ENCODE data around the gene AP1M1.
"Not testable (repeated sequence)": the region's sequence is repeated elsewhere in the genome, so short reads cannot be mapped to it uniquely, and the experiment has no call there.

AP1M1 gene

GRCh38 chr19:16167055-16167454 is 30.7 kb upstream of the AP1M1 start:
- Histone ChIP-seq H3K27me3 (ENCODE audit: insufficient read depth, insufficient read length) (no peaks in the 10 kb centered on the region), H3K36me3 (ENCODE audit: insufficient read depth, insufficient read length, low read length) (no peaks in the 10 kb centered on the region), H3K4me3 (ENCODE audit: insufficient read length, low read depth) (no peak overlapping the region), H3K9me3 (ENCODE audit: insufficient read depth, low read length) (no peaks in the 10 kb centered on the region), H3K4me1 (ENCODE audit: insufficient read depth, insufficient read length) (no peaks in the 10 kb centered on the region), H3K9ac (ENCODE audit: insufficient read length, low read depth) (no peak overlapping the region)
- no peak for DNase-seq (ENCODE audit: low read depth, low spot score)
- TF ChIP-seq ZNF274 (IDR thresholded peaks at IDR 0.05; ENCODE audit: low read depth, low read length) (no peak), YY1 (IDR thresholded peaks at IDR 0.05; ENCODE audit: insufficient read depth, insufficient read length) (no peak), SUZ12 (IDR thresholded peaks at IDR 0.05; ENCODE audit: extremely low read depth, insufficient read depth, insufficient read length) (no peak)

GRCh38 chr19:16168465-16169081 is 29.1 kb upstream of the AP1M1 start:
- H3K9ac ChIP-seq (ENCODE audit: insufficient read length, low read depth), result no peak overlapping the region
- H3K4me1 ChIP-seq (ENCODE audit: insufficient read depth, insufficient read length), result no peaks in the 10 kb centered on the region
- H3K36me3 ChIP-seq (ENCODE audit: insufficient read depth, insufficient read length, low read length), result no peaks in the 10 kb centered on the region
- H3K4me3 ChIP-seq (ENCODE audit: insufficient read length, low read depth), result no peak overlapping the region
- no peak for DNase-seq (ENCODE audit: low read depth, low spot score)
- no peaks in the 10 kb centered on the region for H3K27me3 ChIP-seq (ENCODE audit: insufficient read depth, insufficient read length)
- no peak for TF ChIP-seq ZNF274 (IDR thresholded peaks at IDR 0.05; ENCODE audit: low read depth, low read length)
- no peak for TF ChIP-seq SUZ12 (IDR thresholded peaks at IDR 0.05; ENCODE audit: extremely low read depth, insufficient read depth, insufficient read length)
- no peak for TF ChIP-seq YY1 (IDR thresholded peaks at IDR 0.05; ENCODE audit: insufficient read depth, insufficient read length)
- no peaks in the 10 kb centered on the region for H3K9me3 ChIP-seq (ENCODE audit: insufficient read depth, low read length)

- peak overlapping the region; percentile 32 for H3K9ac ChIP-seq (ENCODE audit: insufficient read length, low read depth)
- TF ChIP-seq ZNF274 (IDR thresholded peaks at IDR 0.05; ENCODE audit: low read depth, low read length) (no peak), SUZ12 (IDR thresholded peaks at IDR 0.05; ENCODE audit: extremely low read depth, insufficient read depth, insufficient read length) (no peak), YY1 (IDR thresholded peaks at IDR 0.05; ENCODE audit: insufficient read depth, insufficient read length) (no peak)
- DNase-seq (ENCODE audit: low read depth, low spot score), result no peak
- no peaks in the 10 kb centered on the region for H3K27me3 ChIP-seq (ENCODE audit: insufficient read depth, insufficient read length)
- no peaks in the 10 kb centered on the region for H3K36me3 ChIP-seq (ENCODE audit: insufficient read depth, insufficient read length, low read length)
- no peak overlapping the region for H3K4me3 ChIP-seq (ENCODE audit: insufficient read length, low read depth)
- H3K4me1 ChIP-seq (ENCODE audit: insufficient read depth, insufficient read length), result no peaks in the 10 kb centered on the region
- no peaks in the 10 kb centered on the region; the same call in 1 of the 2 replicates for H3K9me3 ChIP-seq (ENCODE audit: insufficient read depth, low read length)
Measured at GRCh38 chr19:16170134-16170533, 27.6 kb upstream of the AP1M1 start.

GRCh38 chr19:16175954-16176353 is 21.8 kb upstream of the AP1M1 start:
- no peak overlapping the region for H3K4me3 ChIP-seq (ENCODE audit: insufficient read length, low read depth)
- TF ChIP-seq ZNF274 (IDR thresholded peaks at IDR 0.05; ENCODE audit: low read depth, low read length), result no peak
- no peak for TF ChIP-seq YY1 (IDR thresholded peaks at IDR 0.05; ENCODE audit: insufficient read depth, insufficient read length)
- TF ChIP-seq SUZ12 (IDR thresholded peaks at IDR 0.05; ENCODE audit: extremely low read depth, insufficient read depth, insufficient read length), result no peak

GRCh38 chr19:16178866-16179265 is 18.8 kb upstream of the AP1M1 start:
- not testable (repeated sequence) for H3K36me3 ChIP-seq (ENCODE audit: insufficient read depth, insufficient read length, low read length); H3K4me1 ChIP-seq (ENCODE audit: insufficient read depth, insufficient read length); DNase-seq (ENCODE audit: low read depth, low spot score); H3K9me3 ChIP-seq (ENCODE audit: insufficient read depth, low read length); H3K9ac ChIP-seq (ENCODE audit: insufficient read length, low read depth); H3K27me3 ChIP-seq (ENCODE audit: insufficient read depth, insufficient read length); H3K4me3 ChIP-seq (ENCODE audit: insufficient read length, low read depth)

More at GRCh38 chr19:16175954-16176353, 21.8 kb upstream of the AP1M1 start:
- Histone ChIP-seq H3K9me3 (ENCODE audit: insufficient read depth, low read length) (no peaks in the 10 kb centered on the region; the same call in 1 of the 2 replicates), H3K36me3 (ENCODE audit: insufficient read depth, insufficient read length, low read length) (no peaks in the 10 kb centered on the region), H3K27me3 (ENCODE audit: insufficient read depth, insufficient read length) (no peaks in the 10 kb centered on the region), H3K9ac (ENCODE audit: insufficient read length, low read depth) (no peak overlapping the region), H3K4me1 (ENCODE audit: insufficient read depth, insufficient read length) (no peaks in the 10 kb centered on the region)
- DNase-seq (ENCODE audit: low read depth, low spot score), result no peak

- H3K9ac ChIP-seq (ENCODE audit: insufficient read length, low read depth), result no peak overlapping the region
- no peaks in the 10 kb centered on the region for H3K36me3 ChIP-seq (ENCODE audit: insufficient read depth, insufficient read length, low read length)
- DNase-seq (ENCODE audit: low read depth, low spot score), result peak; percentile 68
- H3K9me3 ChIP-seq (ENCODE audit: insufficient read depth, low read length), result no peaks in the 10 kb centered on the region
- H3K27me3 ChIP-seq (ENCODE audit: insufficient read depth, insufficient read length), result no peaks in the 10 kb centered on the region
- no peaks in the 10 kb centered on the region for H3K4me1 ChIP-seq (ENCODE audit: insufficient read depth, insufficient read length)
- no peak for TF ChIP-seq SUZ12 (IDR thresholded peaks at IDR 0.05; ENCODE audit: extremely low read depth, insufficient read depth, insufficient read length)
- TF ChIP-seq ZNF274 (IDR thresholded peaks at IDR 0.05; ENCODE audit: low read depth, low read length), result no peak
- no peak for TF ChIP-seq YY1 (IDR thresholded peaks at IDR 0.05; ENCODE audit: insufficient read depth, insufficient read length)
- no peak overlapping the region for H3K4me3 ChIP-seq (ENCODE audit: insufficient read length, low read depth)
Measured at GRCh38 chr19:16180611-16181010, 17.1 kb upstream of the AP1M1 start.

- H3K9ac ChIP-seq (ENCODE audit: insufficient read length, low read depth), result peak overlapping the region; percentile 78
- TF ChIP-seq SUZ12 (IDR thresholded peaks at IDR 0.05; ENCODE audit: extremely low read depth, insufficient read depth, insufficient read length) (no peak), YY1 (IDR thresholded peaks at IDR 0.05; ENCODE audit: insufficient read depth, insufficient read length) (no peak), ZNF274 (IDR thresholded peaks at IDR 0.05; ENCODE audit: low read depth, low read length) (no peak)
Measured at GRCh38 chr19:16184665-16185122, 13.0 kb upstream of the AP1M1 start.

More at GRCh38 chr19:16184665-16185122, 13.0 kb upstream of the AP1M1 start:
- peaks cover 27% of the 10 kb centered on the region for H3K36me3 ChIP-seq (ENCODE audit: insufficient read depth, insufficient read length, low read length)
- no peaks in the 10 kb centered on the region for H3K9me3 ChIP-seq (ENCODE audit: insufficient read depth, low read length)
- no peaks in the 10 kb centered on the region for H3K4me1 ChIP-seq (ENCODE audit: insufficient read depth, insufficient read length)
- no peaks in the 10 kb centered on the region for H3K27me3 ChIP-seq (ENCODE audit: insufficient read depth, insufficient read length)
- no peak for DNase-seq (ENCODE audit: low read depth, low spot score)
- peak overlapping the region; percentile 99 for H3K4me3 ChIP-seq (ENCODE audit: insufficient read length, low read depth)

Data from NT2/D1 (cell line).